KOPT-K1 (cell line): ENCODE measurements around the gene FXYD5.

ENCODE experiments used
- H3K27ac ChIP-seq: fragments of 200-600 bp; sonication (generic); 2 replicates; pipeline ENCODE4 v1.5.1; 2016; ENCODE audit warnings: antibody characterized with exemption, mild to moderate bottlenecking, low read depth, low read length; ENCODE audit not compliant: poor library complexity, severe bottlenecking
- H3K36me3 ChIP-seq: fragments of 200-600 bp; sonication (generic); 2 replicates; pipeline ENCODE4 v1.5.1; 2017; ENCODE audit warnings: antibody characterized with exemption, mild to moderate bottlenecking, low read length, moderate library complexity; ENCODE audit not compliant: insufficient read depth
- H3K9me3 ChIP-seq: fragments of 200-600 bp; sonication (generic); 2 replicates; pipeline ENCODE4 v1.5.1; 2017; ENCODE audit warnings: antibody characterized with exemption, low read length, mild to moderate bottlenecking; ENCODE audit not compliant: insufficient read depth, poor library complexity, severe bottlenecking

The FXYD5 gene, protein sequence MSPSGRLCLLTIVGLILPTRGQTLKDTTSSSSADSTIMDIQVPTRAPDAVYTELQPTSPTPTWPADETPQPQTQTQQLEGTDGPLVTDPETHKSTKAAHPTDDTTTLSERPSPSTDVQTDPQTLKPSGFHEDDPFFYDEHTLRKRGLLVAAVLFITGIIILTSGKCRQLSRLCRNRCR

DNA sequence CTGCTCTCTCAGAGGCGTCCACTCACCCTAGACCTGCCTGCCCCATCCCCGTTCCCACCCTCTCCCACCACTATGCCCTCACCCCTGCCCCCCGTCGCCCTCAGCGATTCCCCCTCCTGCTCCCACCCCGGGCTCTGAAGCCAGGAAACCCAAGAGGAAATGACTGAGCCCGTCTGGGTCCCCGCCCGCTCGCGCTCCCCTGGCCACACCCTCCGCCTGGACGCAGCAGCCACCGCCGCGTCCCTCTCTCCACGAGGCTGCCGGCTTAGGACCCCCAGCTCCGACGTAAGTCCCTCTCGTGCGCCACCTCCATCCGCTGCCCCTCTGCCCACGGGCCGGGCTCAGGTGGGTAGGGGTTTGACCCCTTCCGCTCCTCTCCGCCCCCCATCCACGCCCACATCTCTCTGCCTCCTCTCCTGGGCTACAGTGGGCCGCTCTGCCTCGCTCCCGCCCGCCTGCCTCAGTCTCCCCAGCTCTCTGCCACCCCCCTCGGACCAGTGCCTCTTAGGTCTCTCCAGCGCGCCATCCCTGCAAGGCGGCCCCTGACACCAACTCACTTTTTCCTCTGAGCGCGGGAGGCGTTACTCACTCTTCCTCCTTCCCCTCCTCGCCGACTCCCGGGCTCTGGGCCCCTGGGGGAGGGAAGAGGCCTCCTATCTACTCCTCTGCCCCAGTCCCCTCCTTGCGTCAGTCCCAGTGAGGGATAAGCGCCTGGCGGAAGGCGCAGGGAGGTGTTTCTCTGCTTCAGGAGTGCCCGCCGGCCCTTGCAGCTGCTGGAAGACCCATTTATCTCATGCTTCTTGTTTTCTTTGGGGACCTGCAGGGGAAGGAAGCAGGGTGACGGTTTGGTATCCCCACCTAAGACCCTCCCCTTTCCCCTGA lies at the start of gene FXYD5:
Gene FXYD5, plus strand, starts transcription at position 211 of the 882 bp plus-strand sequence. CDS start 816 bp downstream, outside the sequence.
- peaks cover 32% of the 10 kb centered on the region for H3K36me3 ChIP-seq
- no peaks in the 10 kb centered on the region for H3K9me3 ChIP-seq
- H3K27ac ChIP-seq = peak within 1 kb of the TSS; percentile 92

DNA sequence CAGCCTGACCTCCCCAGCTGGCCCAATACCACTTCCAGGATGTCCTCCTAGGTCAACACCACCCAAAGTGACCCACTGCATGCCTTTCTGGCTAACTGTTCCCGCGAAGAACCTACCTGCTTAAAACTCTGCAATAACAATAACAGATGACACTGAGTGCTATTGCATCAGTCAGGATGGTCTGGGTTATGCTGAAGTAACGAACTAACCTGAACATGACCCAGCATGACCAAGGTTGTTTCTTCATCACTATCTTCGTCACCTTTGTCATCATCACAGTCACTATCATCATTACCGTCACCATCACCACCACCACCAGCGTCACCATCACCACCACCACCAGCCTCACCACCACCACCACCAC lies 49.5 kb upstream of the FXYD5 start:
- Histone ChIP-seq H3K27ac (no peak overlapping the region), H3K9me3 (no peaks in the 10 kb centered on the region)

DNA sequence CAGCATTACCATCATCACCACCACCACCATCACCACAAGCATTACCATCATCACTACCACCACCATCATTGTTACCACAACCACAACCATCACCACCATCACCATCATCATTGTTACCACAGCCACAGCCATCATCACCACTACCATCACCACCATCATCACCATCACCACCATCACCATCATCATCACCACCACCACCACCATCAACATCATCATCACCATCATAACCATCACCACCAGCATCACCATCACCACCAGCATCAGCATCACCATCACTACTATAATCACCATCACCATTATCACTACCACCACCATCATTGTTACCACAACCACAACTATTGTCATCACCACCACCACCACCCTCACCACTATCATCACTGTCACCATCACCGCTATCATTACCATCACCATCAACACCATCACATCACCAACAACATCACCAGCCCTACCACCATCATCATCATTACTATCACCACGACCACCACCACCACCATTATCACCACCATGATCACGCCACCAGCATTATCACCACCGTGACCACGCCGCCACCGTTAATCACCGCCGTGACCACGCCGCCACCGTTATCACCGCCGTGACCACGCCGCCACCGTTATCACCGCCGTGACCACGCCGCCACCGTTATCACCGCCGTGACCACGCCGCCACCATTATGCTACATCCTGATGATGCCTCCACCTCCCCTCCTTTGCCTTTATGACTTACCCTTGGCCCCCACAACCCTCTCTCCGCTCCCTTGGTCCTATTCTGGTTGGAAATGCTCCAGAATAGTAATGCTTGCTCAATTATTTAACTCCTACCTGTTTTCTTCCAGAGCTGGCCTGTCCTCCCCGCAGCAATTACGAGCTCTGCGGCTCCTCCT lies 48.9 kb upstream of the FXYD5 start:
- H3K27ac ChIP-seq = no peak overlapping the region
- H3K36me3 ChIP-seq = no peaks in the 10 kb centered on the region
- no peaks in the 10 kb centered on the region for H3K9me3 ChIP-seq

More for the DNA sequence above, 49.5 kb upstream of the FXYD5 start:
- H3K36me3 ChIP-seq = no peaks in the 10 kb centered on the region

DNA sequence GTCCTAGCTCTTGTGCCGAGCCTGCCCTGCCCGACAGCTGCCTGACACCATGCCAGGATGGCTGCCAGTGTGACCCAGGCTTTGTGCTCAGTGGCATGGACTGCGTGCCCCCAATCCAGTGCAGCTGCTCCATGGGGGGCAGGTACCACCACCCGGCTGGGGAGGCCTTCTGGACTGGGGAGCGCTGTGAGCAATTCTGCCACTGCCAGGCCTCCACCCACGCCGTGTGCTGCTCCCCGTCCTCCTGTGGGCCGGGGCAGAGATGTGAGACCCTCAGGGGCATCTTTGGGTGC lies 48.3 kb upstream of the FXYD5 start:
- H3K9me3 ChIP-seq = no peaks in the 10 kb centered on the region
- H3K27ac ChIP-seq = no peak overlapping the region
- no peaks in the 10 kb centered on the region for H3K36me3 ChIP-seq

DNA sequence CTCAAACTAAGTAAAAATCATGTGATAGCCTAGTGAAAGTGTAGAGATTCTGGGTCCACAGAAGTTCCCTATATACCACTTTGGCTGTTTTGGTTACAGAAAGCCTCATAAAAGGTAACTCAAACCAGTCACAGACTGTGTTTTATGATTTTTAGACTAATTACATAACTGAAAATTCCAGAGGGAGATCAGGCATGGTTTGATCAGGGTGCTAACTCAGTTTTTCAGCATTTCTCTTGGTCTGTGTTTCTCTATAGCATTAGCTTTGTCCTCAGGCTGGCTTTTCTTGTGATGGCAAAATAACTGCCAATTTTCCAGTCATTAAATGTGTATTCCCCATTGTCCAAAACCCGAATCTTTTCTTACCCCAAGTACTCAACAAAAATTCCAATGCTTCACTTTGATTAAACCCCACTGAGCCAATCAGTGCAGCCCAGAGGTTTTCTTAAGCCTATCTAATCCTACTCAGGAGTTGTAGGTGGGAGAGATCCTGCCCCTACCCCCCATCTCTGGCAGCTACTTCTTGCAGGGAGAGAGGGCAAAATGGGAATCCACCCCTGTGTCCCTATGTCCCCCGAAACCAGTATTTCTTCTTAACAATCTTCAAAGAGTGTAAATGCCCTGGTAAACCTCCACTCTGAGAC lies 47.5 kb upstream of the FXYD5 start:
- H3K27ac ChIP-seq = no peak overlapping the region
- no peaks in the 10 kb centered on the region for H3K9me3 ChIP-seq
- H3K36me3 ChIP-seq = no peaks in the 10 kb centered on the region

DNA sequence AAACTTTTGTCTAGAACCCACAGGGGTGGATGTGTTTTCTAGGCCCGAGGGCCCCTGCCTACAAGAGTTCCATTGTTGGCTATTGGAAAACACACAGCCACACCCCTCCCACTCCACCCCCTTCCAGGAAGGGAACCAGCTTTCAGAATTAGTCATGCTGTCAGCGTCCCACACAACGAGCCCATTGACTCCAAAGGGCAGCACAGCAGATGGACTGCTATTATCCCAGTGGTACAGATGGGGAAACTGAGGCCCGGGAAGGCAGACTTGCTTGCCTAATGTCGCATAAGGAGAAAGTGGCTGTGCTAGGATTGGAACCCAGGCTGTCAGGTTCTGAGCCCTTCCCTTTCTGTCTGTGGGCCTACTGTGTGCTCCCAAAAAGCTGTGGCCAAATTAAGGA lies 47.0 kb upstream of the FXYD5 start:
- H3K9me3 ChIP-seq = no peaks in the 10 kb centered on the region
- H3K36me3 ChIP-seq = no peaks in the 10 kb centered on the region
- H3K27ac ChIP-seq = no peak overlapping the region

DNA sequence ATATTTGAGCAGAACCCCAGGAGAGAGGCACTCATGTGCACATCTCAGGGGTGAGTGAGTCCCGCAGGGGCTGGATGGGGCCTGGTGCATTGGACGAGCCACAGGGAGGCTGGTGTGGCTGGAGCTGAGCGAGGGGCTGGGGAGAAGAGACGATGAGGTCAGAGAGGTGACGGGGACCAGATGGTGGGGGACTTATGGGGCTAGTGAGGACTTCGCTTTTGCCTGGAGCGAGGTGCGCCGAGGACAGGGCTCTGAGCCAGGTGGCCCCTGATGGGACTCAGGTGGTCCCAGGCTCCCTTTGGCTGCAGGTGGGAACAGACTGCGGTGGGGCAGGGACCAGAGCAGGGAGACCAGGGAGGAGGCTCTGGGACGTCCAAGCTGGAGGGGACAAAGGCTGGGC lies 45.8 kb upstream of the FXYD5 start:
- Histone ChIP-seq H3K9me3 (no peaks in the 10 kb centered on the region), H3K36me3 (no peaks in the 10 kb centered on the region), H3K27ac (no peak overlapping the region)

DNA sequence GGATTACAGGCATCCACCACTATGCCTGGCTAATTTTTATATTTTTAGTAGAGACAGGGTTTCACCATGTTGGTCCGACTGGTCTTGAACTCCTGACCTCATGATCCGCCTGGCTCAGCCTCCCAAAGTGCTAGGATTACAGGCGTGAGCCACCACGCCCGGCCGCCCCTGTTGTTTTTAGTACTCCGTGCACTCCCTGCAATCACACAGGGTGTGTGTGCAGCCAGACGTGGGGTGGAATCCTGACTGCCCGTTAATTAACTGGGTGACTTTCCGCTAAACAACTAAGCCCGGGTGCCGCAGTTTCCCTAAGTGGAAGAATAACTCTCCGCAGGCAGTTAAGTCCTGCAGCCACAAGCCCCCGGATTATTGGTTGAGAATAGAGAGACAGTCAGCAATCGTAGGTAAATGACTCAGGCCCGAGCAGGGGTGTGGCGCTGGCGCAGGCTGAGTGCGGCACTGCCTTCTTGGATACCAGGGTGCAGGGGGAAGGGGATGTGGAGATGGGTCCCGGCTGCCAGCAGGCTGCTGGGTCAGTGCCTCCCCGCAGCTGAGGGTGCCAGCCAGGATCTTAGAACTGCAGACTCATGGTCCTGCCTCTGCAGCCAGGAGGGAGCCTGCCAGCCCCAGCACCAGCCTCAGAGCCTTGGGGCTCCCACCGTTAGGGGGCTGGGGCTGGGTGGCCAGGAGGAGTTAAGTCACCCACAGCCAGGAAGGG lies 45.0 kb upstream of the FXYD5 start:
- H3K36me3 ChIP-seq = no peaks in the 10 kb centered on the region
- no peak overlapping the region for H3K27ac ChIP-seq
- H3K9me3 ChIP-seq = no peaks in the 10 kb centered on the region

DNA sequence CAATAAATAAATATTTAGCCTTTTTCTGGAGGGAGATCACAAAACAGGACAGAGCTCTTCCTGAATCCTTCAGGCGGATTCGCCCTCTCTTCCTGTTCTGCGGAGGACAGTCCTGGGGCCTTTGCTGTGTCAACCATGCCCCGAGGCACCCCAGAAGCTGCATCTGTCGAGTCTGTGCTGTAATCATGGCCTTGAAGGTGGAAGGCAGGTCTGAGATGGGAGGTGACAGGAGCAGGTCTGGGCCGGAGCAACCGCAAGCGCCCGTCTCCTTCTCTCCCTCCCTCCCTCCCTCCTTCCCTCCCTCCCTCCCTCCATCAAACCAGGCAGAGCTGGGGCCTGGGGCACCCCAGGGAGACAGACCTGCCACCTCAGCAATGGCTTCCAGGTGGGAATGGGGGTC lies 43.6 kb upstream of the FXYD5 start:
- Histone ChIP-seq H3K36me3 (no peaks in the 10 kb centered on the region), H3K27ac (no peak overlapping the region), H3K9me3 (no peaks in the 10 kb centered on the region)

DNA sequence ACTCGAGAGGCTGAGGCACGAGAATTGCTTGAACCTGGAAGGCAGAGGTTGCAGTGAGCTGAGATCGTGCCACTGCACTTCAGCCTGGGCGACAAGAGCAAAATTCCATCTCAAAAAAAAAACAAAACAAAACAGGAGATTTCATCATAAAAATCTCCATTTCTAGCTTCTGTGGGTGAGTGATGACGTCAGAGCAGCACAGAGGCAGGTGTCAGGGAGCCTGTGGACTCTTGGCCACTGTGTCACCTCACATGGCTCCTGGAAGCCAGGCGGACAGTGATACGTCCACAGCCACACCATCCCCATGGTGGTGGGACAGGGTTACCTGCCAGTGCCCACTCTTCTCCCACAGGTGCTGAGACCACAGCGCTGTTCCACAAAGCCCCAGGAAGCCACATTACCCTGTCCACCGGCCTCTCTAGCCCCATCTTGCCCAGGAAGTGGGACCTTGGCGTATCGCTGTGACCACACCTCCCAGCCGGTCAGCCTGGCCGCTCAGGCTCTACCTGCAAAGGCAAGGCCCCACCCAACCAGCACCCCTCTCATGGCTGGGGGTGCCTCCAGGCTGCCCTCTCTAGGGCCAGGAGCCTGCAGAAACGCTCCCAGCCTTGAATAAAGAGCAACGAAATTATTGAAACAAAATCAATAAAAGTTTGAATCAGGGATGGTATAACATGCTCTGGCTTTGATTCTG lies 41.4 kb upstream of the FXYD5 start:
- H3K9me3 ChIP-seq = no peaks in the 10 kb centered on the region
- H3K27ac ChIP-seq = no peak overlapping the region
- no peaks in the 10 kb centered on the region for H3K36me3 ChIP-seq

DNA sequence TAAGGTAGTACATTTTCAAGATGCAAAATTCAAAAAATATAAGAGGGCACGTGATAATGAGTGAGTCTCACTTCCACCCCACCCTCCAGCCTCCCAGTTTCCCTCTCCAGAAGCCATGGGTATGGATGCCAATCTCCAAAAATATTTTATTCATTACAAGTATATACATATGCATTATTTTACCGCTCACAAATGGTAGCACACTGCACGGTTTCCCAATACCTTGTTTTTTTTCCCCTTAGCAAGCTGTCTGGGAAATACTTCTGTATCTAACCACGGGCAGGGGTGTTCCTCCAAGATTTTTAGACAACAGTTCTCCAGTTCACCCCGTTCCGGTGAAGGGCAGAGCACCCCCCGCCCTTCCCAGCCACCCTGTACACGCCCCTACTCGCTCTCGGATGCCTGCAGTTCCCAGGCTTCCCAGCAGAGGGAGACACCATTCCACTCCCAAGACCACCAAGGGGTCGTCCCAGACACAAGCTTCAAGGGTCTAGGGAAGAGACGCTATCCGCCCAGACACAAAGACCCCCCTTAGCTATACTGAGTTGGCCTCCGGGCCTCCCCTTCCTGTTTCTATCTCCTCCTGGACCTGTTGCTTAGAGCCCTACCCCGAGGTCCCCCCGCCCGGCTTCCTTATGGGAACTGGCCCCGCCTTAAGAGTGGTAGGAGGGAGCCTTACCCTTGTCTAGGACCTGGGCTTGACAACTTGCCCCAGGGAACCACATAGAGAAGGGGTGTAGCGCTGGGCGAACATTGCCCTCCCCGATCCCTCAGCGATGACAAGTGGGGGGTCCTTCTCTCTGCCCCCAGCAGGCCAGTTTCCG lies 40.0 kb upstream of the FXYD5 start:
- Histone ChIP-seq H3K27ac (no peak overlapping the region), H3K36me3 (no peaks in the 10 kb centered on the region), H3K9me3 (no peaks in the 10 kb centered on the region)

DNA sequence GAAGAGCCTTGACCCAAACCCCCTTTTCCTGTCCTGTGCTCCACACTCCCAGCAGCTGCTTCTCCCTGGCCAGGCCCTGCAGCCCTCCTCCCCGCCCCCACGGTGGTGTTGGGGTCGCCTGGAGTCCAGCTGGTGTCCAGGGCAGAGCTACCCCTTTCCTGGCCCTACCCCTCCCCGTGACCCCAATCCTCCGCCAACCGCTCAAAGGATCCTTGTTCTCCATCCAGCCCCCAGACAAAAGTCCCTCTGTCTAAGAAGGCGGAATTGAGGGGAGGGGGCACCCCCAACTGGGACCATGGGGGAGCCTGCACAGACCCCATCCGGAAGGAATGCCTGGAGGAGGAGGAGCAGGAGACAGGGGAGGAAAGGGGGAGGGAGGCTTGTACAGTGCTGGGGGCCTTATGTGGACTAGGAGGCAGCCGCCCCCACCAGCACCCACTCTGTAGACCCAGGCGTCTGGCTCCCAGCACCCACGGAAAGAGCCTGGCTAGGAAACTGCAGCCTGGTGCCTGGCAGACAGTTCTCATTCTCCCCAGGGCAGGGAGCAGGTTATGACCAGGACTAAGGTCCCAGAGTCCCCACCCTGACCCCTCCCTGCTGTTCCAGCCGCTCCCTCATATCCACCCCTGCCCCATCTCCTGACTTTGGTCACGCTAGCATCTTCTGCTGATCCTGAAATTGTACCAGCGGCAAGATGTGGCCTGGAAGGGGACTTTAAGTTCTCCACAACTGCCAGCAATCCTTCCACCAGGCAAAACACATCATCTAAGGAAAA lies 39.2 kb upstream of the FXYD5 start, which contains the start of gene FXYD3:
Gene FXYD3, plus strand, starts transcription at position 647 of the 775 bp plus-strand sequence. CDS start 3,554 bp downstream, outside the sequence.
- Histone ChIP-seq H3K27ac (no peak within 1 kb of the TSS), H3K9me3 (no peaks in the 10 kb centered on the region), H3K36me3 (no peaks in the 10 kb centered on the region)
